Mononuclear cell (primary cell): Measurements from ENCODE around the gene DDX20. TPM values are rescaled to one million over a fixed set of nuclear protein-coding genes. Genes with fewer than 3 reads are reported as not detected.
A peak's percentile ranks its signal among the peaks of the same experiment; 100 is the strongest.
"Not testable (repeated sequence)": the region's sequence is repeated elsewhere in the genome, so short reads cannot be mapped to it uniquely, and the experiment has no call there.

ENCODE experiments used
- H3K27me3 ChIP-seq: 2 replicates; pipeline ENCODE4 v1.6.0; 2011; ENCODE audit warnings: low read length, control low read depth; ENCODE audit not compliant: insufficient read depth
- H3K4me1 ChIP-seq: 2 replicates; pipeline ENCODE4 v1.5.1; 2011; ENCODE audit warnings: mild to moderate bottlenecking, low read length, control low read depth; ENCODE audit not compliant: insufficient read depth
- H3K4me3 ChIP-seq: 2 replicates; pipeline ENCODE4 v1.5.1; 2011; ENCODE audit warnings: mild to moderate bottlenecking, low read length, moderate library complexity
- H3K9me3 ChIP-seq: 2 replicates; pipeline ENCODE4 v1.5.1; 2011; ENCODE audit warnings: low read depth, mild to moderate bottlenecking, control low read depth, low read length
- total RNA-seq: library from RNA; depleted of rRNA; stranded (reverse); fragments of >200 nt; gene quantifications from one replicate; pipeline ENCODE4 v1.2.3, GENCODE V29; 2012

Gene DDX20
- total RNA-seq, 1 donor: 30.0 TPM

DNA sequence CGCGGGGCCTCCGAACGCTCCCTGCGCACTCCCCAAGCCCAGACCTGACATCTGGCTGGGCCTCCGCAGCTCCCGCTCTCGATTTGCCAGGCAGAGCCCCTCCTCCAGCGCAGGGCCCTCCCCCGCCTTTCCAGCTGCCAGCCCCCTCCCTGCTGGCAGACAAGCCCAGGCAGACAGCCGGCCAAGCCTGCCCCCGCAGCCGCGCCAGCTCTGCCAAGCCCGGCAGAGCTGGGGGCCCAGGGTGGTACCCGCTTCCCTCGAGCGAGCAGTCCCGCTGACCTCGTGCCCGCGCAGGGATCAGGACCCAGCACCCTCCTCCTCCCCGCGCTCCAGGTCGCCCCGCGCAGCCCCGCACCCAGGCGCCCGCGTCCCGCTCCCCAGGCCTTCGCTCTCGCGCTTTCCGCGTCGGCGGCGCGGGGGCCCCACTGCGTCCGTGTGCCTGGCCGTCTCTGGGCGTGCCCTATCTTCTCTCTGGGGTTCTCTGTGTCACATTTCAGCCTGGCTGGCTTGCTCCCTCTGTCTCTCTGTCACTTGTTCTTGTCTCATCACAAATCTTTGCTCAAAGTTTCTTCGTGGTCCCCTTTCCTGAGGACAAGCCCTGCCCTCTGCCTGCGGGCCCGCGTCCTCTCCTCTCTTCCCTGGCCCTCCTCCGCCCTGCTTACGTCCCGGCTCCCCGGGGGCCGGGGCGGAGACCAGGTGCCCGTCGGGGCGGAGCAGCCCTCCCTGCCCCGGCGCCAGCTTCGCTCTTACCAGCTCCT, 17.1 kb upstream of the DDX20 start:
- peak overlapping the region; percentile 61 for H3K4me3 ChIP-seq
- no peaks in the 10 kb centered on the region for H3K9me3 ChIP-seq
- peaks cover 56% of the 10 kb centered on the region for H3K4me1 ChIP-seq
- H3K27me3 ChIP-seq: peaks cover 47% of the 10 kb centered on the region

- Histone ChIP-seq H3K27me3 (peaks cover 47% of the 10 kb centered on the region), H3K4me1 (peaks cover 48% of the 10 kb centered on the region), H3K4me3 (peak within 1 kb of the TSS; percentile 61), H3K9me3 (no peaks in the 10 kb centered on the region)
Measured at GRCh38 chr1:111739194-111739924, 16.3 kb upstream of the DDX20 start, which contains the start of gene INKA2. TSS of gene INKA2 (minus strand) at chr1:111739395. CDS start at chr1:111739242, 153 bp downstream.

DNA sequence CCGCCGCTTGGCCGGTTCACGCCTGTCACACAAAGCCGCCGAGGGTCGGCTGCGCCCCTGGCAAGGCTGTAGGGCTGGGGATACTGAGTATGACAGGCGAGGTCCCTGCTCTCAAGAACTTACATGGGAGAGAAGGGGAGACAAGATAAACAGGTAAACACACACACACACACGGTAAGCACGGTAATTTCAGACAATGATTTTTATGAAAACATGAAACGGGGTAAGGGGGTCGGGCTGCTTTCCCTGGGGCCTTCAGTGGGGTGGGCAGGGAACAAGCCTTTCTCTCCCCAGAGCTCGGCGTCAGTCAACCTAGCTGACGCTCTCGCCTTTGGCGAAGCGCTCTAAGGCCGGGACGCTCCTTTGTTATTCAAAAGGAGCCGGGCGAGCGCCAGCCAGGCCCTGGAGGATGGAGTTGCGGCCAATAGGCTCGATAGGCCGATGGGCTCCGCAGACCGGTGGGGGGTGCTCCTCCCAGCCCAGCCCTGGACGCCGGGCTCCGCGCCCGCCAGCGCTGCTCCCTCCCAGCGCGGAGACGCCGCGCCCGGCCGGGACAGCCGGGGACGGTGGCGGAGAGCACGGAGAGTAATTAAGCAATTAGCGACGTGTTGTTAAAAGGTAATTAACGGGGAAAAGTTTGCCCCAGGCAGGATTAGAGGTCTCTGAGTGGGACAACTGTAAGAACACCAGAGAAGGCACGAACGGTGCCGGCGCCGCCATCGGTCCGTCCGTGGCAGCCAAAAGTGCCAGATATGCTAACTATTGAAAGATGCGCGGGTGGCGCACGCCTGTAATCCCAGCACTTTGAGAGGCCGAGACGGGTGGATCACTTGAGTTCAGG, 15.6 kb upstream of the DDX20 start:
- H3K4me1 ChIP-seq: peaks cover 42% of the 10 kb centered on the region
- H3K27me3 ChIP-seq: peaks cover 47% of the 10 kb centered on the region
- H3K4me3 ChIP-seq: peak overlapping the region; percentile 61
- no peaks in the 10 kb centered on the region for H3K9me3 ChIP-seq

GRCh38 chr1:111742292-111742691, 13.4 kb upstream of the DDX20 start:
- peaks cover 42% of the 10 kb centered on the region for H3K27me3 ChIP-seq

GRCh38 chr1:111742938-111743549, 12.7 kb upstream of the DDX20 start:
- H3K4me3 ChIP-seq: no peak overlapping the region
- H3K27me3 ChIP-seq: peaks cover 37% of the 10 kb centered on the region
- no peaks in the 10 kb centered on the region for H3K9me3 ChIP-seq
- H3K4me1 ChIP-seq: peaks cover 26% of the 10 kb centered on the region

More at GRCh38 chr1:111742292-111742691, 13.4 kb upstream of the DDX20 start:
- peaks cover 33% of the 10 kb centered on the region for H3K4me1 ChIP-seq
- not testable (repeated sequence) for H3K9me3 ChIP-seq, H3K4me3 ChIP-seq

DNA sequence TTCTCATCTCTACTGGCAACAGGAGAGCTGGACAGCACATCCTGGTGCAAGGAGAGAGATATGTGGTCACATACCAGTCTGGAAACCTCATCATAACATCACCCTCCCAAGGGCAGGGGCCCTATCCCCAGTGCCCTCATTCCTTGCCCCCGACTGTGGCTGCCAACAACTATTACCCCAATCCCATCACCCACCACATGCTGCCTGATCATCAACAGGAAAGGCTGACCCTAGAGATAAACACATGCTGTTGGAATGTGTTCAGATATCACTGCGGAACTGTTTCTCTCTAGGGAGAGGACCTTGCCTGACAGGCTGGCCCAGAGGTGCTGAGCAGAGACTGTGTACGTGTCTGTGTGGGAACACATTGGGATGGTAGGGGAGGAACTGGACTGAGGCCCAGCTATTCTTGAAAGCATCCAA, 12.0 kb upstream of the DDX20 start:
- peaks cover 36% of the 10 kb centered on the region for H3K27me3 ChIP-seq
- no peak overlapping the region for H3K4me3 ChIP-seq
- H3K9me3 ChIP-seq: no peaks in the 10 kb centered on the region
- H3K4me1 ChIP-seq: peaks cover 20% of the 10 kb centered on the region

GRCh38 chr1:111745675-111746613, 9.8 kb upstream of the DDX20 start:
- Histone ChIP-seq H3K27me3 (peaks cover 24% of the 10 kb centered on the region), H3K9me3 (no peaks in the 10 kb centered on the region), H3K4me1 (peaks cover under 1% of the 10 kb centered on the region), H3K4me3 (no peak overlapping the region)

- H3K27me3 ChIP-seq: peaks cover 18% of the 10 kb centered on the region
- H3K4me3 ChIP-seq: no peak overlapping the region
- no peaks in the 10 kb centered on the region for H3K9me3 ChIP-seq
- peaks cover 3% of the 10 kb centered on the region for H3K4me1 ChIP-seq
Measured at GRCh38 chr1:111746614-111746999, 9.1 kb upstream of the DDX20 start.

GRCh38 chr1:111747282-111747734, 8.4 kb upstream of the DDX20 start:
- Histone ChIP-seq H3K27me3 (peaks cover 11% of the 10 kb centered on the region), H3K4me3 (no peak overlapping the region), H3K9me3 (no peaks in the 10 kb centered on the region), H3K4me1 (peaks cover 6% of the 10 kb centered on the region)

DNA sequence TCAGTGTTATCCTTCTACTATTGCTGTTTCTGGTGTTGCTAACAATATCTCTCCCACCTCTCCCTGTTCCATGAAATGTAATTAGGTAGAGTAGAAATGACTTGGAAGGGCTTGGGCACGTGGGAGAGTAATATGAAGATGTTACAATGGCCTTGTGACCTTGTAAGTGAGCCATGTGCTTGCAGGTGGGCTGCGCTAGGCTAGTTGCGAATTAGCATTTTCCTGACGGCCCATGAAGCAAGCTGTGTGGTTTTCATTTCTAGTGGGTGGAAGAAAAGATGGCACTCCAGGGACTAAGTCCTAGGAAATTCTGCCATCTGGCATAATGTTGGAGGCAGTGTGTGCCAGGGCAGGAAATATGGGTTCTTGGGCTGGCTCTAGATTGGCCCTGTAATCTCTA, 7.8 kb upstream of the DDX20 start:
- no peaks in the 10 kb centered on the region for H3K9me3 ChIP-seq
- H3K4me3 ChIP-seq: no peak overlapping the region
- peaks cover 6% of the 10 kb centered on the region for H3K27me3 ChIP-seq
- H3K4me1 ChIP-seq: peaks cover 6% of the 10 kb centered on the region

DNA sequence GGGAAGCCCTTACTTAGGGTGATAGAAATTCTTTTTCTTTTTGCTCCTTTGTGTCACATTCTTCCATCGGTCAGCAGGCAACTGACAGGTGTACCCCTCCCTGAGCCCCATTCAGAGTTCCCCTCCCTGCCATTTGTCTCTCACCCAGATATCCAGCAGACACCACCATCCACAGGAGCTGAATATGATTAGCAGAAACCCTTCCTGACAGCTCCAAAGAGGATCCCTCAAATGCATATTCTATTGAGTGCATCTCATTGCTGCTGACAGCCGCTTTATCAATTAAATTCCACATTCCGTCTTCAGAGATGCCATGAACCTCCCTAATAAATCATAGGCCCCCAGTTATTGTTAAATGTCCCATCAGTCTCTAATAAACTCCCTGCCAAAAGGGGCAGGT, 6.1 kb upstream of the DDX20 start:
- Histone ChIP-seq H3K4me1 (peaks cover 9% of the 10 kb centered on the region), H3K4me3 (no peak overlapping the region), H3K9me3 (no peaks in the 10 kb centered on the region), H3K27me3 (no peaks in the 10 kb centered on the region)

DNA sequence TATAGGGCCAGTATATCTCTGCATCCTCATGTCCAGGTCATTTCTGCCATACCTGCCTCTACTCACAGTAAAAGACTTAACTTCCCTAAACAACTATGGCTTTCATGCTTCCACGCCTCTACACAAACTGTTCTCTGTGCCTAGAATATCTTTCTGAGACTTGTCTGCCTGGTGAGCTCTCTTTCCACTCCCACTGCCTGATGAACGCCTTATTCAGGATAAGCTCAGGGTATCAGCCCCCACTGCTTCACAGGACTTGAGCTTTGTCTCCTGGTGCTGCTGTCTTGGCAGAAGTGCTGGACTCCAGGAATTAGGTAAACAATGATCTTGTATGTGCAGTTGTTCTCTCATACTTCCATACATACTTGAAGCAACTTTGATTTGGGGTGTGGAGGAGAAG, 4.8 kb upstream of the DDX20 start:
- Histone ChIP-seq H3K4me3 (no peak overlapping the region), H3K4me1 (peaks cover 15% of the 10 kb centered on the region), H3K9me3 (no peaks in the 10 kb centered on the region), H3K27me3 (no peaks in the 10 kb centered on the region)

DNA sequence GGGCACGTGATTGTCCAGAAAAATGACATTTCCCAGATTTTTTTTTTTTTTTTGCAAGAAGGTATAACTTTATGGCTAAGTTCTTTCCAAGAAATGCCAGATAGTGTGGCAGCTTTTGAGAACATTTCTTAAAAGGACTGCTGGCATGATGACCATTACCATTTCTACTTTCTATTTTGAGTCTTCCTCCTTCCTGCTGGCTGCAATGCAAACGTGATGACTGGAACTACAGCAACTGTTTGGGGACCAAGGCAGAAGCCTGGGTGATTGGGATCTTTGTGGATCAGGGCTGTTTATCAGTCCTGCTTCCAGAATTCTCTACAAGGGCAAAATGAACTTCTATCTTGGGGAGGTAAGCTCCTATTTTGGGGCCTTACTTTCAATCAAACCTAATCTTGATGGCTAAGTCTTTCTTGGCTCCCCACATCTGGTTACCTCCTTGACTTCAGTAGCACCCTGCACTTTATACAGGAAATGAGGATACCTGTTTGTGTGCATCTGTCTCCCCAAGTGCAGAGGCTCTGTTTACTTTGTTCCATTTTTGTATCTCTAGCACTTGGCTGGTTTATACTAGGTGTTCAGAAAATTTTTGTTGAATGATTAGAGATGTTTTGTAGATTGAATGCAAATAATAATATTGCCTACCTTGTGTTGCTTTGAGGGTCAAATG, 3.7 kb upstream of the DDX20 start:
- Histone ChIP-seq H3K4me3 (no peak overlapping the region), H3K27me3 (no peaks in the 10 kb centered on the region), H3K9me3 (no peaks in the 10 kb centered on the region), H3K4me1 (peaks cover 23% of the 10 kb centered on the region)
